Activated naive CD4-positive, alpha-beta T cell treated with anti-CD3 and anti-CD28 coated beads, Interleukin-2, amount 50 U/mL, for 16 hours (primary cell): ENCODE results near the gene PTPRG.

Experiments
- DNase-seq: peaks from one replicate; pipeline ENCODE4 v3.0.0-alpha.2; 2020

The PTPRG gene

DNA sequence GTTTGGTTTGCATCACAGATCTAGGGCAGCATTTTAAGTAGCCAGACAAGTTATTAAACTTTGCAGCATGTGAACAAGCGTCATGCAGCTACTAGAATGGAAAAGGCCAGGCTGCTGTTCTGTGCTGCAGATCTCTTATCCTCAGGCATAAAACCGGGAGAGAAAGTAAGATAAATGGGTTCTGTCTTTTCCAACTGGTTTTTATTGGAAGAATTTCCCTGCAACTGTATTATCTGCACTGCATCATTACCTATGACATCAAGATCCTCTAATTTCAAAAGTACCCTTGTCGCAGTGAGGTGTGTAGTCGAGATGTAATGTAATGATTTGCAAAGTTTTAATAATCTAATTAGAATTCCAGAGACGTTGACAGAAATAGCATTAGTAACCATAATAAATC, 571.6 kb downstream of the PTPRG start:
- no peak for DNase-seq

DNA sequence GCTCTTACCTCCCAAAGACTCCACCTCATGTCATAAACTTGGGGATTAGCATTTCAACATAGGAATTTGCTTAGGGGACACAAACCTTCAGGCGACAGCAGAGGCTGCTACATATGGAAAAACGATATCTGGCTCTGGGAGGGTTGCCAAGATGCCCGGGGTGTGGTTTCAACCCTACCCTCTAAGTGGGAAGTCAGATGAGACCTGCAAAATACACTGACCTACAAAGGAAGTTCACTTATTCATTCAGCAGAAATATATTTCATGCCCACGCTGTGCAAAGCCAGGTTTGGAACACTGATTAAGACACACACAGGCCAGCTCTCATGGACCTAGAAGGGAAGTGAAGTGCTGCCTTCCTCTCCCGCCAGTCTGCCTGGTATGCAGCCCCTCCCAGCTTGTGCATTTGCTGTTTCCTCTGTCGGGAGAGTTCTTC, 572.7 kb downstream of the PTPRG start:
- DNase-seq: no peak

DNA sequence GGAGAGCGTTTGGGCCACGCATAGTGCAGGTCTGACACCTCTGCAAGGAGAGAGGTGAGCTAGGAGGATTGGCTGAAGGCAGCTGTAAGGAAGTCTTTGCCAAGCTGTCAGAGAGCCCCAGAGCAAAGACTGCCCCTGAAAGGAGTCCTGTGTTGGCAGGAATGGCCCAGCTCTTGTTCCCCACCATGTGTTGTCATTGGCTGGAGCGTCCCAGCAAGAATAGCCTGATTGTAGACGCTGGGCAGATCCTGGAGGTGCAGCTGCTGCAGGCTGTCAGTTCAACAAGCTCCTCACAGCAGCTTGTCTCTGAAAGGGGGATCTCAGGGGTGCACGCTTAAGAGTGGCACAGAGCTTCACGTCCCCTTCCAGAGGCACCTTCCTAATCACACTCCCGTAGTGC, 574.4 kb downstream of the PTPRG start:
- DNase-seq: no peak

DNA sequence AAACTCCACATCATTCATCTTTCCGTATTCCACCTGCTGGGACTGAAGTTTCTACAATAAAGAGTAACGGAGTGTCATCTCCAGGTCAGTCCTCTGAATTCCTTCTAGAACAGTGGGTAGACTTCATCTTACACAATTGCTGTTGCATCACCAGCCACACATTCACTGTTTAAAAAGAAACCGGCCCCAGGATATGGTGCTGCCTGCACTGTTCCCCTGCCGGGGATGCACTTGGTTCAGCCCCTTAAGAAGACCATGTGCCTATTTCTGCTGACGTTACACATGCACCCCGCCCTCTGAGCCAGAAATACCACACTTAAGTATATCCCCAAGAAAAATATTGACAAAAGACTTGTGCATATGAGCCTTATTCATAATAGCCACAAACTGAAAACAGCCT, 578.6 kb downstream of the PTPRG start:
- no peak for DNase-seq

DNA sequence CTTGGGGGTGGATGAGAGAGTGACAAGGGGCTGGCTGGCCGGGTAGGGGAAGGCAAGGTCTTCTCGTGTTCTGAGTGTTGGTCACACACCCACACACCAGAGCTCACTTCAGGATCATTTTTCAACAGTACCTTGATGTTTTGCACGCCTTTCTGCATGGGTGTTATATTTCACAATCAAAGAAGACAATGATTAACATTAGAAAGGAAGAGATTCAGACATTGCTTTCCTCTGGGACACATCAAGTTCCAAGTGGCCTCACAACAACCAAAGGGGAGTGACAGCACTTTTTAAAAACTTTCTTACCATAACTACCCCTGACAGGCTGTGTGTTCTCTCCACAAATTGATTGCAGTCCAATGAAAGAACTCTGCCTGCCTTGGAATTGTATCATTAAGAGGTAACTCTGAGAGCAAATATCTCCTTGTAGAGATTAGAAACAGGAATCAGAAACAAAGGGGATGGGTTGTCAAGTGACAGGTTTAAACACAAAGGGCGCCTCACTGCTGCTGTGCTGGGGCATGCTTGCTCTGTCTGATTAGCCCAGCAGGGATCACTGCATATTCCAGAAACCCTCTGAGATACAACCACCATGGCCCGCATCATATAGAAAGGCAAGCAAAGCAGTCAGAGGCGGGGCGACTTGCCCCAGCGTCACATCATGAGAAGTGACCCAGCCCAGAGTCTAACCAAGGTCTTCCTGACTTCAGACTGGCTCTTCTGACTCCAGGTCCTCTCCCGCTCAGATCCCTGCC, 581.1 kb downstream of the PTPRG start:
- no peak for DNase-seq

DNA sequence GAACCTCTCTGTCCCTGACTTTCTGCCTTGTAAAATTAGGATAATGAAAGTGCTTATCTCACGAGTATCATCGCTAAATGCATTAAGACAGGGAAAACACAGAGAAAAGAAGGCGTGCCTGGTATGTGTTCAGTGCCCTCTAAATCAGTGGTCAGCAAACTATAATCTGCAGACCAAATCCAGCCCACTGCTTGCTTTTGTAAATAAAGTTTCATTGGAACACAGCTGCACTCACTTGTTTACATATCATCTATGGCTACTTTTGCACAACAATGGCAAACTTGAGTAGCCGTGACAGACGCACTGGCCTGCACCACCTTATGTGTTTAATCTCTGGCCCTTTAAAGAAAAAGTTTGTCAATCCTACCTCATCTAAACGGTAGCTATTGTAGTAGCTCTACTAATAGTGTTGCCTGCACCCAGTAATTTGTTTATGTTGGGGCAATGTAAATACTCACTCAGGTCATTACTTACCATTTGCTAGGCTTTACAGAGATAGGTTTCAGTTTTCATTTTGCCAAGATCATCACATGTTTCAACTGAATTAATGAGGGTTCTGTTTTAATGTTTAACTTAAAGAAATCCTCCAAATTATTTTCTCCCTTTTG, 582.6 kb downstream of the PTPRG start:
- DNase-seq: no peak

DNA sequence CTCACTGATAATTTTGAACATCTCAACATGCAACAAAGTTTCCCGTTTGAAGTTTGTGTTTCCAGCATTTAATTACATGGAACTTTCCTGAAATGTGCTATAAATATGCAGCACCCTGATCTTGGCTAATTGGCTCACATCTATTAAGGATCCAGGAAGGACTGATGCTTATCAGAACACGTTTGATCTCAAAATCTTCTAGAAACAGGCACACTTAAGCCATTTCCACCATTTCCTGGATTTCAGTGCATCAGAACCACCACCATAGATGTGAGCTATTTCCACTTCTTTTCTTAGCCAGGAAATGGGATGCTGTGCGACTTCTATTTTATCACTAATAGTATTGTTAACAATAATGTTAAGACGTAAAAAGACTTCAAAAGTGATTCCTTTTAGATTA, 583.1 kb downstream of the PTPRG start:
- DNase-seq: no peak

DNA sequence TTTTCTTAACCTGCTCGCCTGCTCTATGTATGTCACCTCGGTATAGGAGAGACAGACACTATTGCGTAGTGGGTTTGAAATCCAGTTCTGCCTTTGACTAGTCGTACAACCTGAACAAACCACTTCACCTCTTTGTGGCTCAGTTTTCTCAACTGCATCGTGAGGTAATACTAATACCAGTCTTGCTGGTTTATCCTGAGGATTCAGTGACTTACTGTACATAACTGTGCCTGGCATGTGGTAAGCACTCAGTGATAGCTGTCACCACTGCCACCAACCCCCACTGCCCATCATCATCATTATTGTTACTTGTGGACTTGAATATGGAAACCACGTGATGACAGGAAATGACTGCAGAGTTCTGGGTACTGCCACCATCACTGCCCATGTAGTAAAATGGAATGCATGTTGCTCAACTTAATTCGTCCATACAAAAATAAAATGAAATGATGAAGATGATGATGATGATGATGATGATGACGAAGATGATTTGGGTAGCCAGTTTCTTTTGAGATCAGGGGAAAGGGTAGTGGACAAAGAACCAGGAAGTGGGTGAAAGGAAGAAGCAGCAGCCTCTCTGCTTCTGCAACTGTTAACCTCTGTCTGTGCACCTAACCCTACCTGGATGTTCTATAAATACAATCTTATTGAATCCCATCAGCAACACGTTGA, 583.9 kb downstream of the PTPRG start:
- no peak for DNase-seq

DNA sequence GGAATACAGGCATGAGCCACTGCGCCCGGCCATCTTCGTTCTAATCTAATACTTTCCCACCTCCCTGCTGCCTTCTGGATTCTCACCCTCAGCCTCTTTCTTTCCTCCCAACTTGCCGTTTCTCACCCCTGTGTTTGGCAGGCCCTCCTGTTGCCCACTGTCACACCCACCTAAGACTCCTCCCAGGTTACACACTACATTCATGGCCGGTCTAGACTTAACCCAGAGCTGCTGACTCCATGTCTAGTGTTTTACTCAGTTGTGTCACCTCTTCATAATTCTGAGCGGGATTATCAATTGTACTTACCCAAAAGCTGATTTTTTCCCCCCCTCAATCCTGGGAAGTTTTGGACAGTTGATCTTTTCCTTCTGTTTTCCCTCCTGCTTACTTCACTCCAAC, 588.2 kb downstream of the PTPRG start:
- no peak for DNase-seq

DNA sequence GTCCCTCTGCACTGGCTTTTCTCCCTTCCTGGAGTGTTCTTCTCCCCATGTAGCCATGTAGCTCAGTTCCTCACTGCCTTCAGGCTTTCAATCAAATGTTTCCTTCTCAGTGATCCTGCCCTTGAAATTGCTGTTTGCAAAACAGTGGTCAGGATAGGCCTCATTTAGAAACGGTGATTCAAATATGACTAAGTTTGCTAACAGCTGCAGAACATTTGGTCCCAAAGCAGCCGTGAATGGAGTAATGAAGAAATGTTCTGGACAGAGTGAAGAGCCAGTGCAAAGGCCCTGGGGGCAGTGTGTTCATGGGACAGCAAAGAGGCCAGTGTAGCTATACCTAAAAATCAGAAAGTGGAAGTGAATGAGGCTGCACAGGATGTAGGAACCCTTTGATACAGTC, 588.6 kb downstream of the PTPRG start:
- DNase-seq: no peak

DNA sequence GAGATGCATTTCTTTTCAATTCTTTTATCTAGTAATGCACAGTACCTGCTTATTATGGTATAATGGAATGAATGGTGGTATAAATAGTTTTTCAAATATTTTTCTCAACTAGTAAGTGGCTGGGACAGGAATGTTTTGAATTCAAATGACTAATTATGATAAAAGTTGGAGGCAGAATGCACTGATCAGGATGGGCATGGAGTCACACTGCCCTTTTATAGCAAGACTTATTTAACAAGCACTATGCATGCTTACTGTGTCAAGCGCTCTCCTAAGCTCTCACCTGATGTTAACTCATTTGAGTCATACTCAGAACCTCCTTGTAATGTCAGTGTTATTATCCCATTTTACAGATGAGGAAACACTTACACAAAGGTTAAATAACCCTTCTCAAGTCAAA, 590.2 kb downstream of the PTPRG start:
- no peak for DNase-seq

DNA sequence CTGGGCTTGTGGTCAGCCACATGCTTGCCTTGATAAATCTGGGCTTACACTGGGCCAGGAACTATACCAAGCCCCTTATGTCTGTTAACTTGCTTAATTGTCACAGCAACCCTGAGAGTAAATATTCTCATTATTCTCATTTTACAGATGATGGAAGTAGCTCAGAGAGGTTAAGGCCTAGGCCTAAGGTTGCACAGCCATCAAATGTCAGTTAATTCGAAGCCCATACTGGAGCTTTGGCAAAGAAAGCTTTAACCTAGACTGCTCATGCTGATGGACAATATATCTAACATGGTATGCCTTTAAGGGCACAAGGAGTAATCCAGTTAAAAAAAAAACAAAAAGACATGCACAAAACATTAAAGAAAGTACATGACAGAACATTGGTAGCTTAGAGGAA, 591.9 kb downstream of the PTPRG start:
- DNase-seq: no peak

DNA sequence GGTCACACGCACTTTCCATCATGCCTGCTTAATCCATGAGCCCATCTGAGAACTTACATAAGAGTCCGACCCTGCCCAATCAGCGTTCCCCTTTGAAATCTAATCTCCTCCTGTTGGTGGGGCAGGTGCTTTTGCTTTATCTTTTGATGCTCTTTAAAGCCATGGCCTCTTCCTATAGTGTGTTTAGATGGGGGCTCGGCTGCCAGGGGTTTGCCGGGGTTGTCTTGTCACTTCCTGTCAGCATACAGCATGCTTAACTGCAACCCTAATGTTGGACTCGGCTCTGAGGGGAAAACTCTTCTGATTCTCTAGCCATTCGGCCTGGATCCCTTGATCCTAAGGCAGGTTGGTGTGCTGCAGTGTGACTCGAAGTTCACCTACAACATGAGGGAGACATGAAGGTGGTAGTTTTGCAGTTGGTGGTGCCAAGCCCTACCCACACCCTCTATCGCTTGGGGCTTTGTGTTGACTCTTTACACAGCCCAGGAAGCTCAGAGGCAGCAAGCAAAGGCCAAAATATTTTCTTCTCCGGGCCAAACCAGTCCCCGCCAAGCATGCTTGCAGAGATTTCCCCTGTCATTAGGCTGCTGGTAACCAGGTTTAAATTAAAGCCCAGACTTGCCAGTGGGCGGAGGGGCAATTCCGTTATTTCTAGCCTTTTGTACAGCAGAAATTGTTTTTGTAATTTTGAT, 593.2 kb downstream of the PTPRG start:
- no peak for DNase-seq

DNA sequence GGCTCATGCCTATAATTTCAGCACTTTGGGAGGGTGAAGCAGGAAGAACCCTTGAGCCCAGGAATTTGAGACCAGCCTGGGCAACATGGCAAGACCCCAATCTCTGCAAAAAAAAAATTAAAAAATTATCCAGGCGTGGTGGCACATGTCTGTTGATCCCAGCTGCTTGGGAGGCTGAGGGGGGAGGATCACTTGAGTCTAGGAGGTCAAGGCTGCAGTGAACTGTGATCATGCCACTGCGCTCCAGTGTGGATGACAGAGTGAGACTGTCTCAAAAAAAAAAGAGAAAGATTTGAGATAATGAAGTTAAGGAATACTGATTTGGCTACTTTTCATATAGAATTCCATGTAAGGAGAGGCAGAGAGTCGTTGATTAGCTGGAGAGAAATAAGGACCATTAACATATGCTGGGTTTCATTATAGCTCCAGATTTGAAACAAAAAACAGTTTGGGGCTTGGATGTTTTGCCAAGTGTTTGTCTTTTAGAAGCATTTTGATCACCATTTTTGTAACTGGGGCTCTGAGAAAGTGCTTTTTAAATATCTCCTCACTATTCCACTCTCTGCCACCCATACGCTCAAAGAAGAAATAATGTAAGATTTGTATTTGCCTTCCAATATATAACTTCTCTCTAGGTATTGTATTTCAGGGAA, 597.8 kb downstream of the PTPRG start:
- no peak for DNase-seq

DNA sequence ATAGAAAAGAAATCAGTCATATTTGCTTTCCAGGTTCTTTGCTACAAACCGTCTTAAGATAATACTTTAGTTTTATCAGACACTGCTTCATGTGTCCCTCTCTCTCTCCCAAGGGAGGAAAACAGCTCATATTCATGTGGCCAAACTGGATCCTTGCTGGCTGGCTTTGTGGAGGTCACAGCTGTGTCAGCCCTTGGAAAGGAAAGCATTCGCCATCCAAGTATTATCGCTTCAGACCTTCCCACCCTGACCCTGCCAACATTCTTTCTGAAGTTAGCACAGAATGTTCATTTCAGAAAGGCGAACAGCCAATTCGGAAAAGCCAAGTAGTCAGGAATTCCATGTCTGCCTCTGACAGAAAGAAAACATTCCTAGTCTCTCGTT, 598.3 kb downstream of the PTPRG start:
- DNase-seq: no peak

DNA sequence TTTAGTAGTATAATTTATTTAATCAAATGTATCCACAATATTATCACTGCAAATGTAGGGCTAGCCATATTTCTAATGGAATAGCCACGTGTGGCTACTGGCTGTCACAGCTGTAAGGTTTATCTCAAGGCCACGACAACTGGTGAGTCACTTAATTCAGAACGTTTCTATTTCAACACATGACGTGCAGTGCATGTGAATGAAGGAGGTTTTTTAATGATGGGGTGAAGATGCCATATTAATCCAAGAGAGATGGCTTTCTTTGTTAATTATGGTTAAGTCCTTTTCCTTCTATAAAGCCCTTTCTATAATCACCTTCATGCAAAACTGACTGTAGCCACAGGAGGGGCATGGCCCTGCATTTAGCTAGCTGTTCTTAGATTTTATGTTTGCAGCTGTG, 600.0 kb downstream of the PTPRG start:
- DNase-seq: no peak

DNA sequence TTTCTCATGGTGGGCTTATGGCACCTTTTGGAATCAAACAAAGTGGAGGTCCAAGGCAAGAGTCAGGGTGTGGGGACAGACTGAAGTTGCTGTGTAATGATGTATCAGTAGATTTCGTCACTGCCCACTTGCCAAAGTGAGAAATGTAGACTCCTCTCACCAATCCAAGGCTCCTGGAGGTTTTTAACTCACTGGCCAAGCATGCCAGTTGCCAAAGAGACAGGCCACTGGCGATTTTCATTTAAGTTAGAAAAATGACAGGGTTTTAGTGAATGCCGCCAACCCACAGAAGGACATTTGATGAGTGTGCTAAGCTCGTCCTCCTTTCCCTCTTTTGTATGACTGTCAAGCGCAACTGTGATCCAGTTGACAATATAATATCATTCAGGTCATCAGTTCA, 602.8 kb downstream of the PTPRG start:
- no peak for DNase-seq

DNA sequence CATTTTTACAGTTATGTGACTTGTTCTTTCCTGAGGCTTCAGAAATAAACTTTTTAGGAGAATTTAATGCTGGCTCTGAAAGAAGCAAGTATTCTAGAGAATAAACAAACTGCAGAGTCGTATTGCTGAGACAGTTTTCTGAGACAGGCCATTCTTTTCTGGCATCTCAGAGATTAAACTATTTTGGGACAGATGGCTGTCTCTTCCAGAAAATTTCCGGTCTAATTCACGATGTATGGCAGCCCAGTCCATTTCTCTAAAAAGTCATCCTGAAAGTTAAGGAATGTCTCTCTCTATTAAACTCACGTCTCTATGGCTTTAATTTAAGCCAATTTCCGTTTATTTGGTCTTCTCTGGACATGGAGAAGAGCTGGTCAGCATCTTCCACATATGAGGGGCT, 603.4 kb downstream of the PTPRG start:
- DNase-seq: no peak

DNA sequence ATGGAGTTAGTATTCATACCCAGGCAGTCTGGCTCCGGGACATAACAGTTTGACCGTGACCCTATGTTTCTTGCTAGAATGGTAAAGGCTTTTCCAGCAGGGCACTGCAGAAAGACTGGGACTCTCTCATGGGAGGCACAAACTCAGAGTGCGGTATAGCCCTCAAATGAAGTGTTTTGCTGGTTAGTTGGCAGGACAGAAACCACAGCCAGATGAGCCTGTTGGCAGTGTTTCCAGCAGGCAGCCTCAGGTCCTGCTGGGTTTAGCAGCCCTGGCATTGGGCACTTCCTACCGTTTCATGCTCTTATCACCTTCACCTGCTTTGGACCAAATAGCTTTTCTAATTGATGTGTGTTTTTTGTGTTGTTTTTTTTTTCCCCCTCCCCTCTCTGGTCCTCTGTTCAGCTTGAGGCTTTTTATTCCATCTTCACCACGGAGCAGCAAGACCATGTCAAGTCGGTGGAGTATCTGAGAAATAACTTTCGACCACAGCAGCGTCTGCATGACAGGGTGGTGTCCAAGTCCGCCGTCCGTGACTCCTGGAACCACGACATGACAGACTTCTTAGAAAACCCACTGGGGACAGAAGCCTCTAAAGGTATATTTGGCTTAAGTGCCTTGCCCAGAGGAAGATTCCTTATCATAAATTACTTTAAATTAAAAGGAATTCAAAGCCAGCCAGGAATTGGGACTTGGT, 606.3 kb downstream of the PTPRG start:
- no peak for DNase-seq

DNA sequence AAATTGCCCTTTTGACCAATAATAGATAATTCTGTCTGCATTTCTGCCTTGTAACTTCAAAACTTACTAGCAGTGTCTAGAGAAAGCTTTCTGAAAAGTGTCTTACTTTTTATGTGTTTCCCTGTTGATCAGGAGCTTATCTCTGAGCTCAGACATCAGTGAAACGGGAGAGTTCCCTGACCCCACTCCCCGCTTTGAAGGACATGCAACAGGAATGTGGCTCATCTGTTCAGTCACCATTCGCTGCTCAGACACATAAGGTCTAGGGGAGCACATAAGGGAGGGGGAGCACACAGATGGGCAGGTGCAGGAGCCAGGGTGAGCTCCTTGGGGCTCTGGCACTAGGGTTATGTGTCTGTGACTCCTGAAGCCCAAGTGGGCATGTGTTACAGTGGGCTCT, 607.0 kb downstream of the PTPRG start:
- no peak for DNase-seq

DNA sequence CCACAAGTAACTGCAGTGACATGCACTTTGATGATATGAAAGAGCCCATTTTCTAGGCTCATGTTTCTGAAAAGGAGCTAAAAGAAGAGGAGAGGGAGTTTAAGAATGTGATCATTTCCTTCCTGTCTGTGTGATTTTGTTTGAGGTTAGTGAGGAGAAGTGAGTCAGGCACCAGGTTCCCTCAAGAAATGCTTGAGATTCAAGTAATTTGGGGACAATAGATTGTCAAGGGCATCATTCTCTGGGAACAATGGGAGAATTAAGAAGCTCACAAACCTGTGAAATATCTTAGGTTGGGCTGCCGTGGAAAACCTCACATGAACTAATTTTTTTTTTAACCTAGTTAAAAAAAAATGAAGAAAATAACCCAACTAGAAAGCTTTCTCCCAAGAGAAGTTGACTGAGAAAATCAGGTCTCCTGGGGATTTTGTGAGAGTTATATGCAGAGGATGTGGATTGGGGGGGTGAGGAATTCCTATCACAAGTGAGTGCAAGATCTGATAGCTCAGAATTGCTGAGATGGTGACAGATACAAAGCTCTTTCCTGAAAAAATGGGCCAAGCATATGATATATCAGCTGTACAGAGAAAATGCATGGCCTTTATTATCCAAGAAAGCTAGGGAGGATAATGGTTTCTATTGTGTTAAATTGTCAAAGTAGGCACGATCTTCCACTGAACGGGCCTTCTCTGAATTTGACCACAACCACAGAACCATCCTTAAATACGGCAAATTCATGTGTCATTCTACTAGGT, 608.7 kb downstream of the PTPRG start:
- DNase-seq: no peak

DNA sequence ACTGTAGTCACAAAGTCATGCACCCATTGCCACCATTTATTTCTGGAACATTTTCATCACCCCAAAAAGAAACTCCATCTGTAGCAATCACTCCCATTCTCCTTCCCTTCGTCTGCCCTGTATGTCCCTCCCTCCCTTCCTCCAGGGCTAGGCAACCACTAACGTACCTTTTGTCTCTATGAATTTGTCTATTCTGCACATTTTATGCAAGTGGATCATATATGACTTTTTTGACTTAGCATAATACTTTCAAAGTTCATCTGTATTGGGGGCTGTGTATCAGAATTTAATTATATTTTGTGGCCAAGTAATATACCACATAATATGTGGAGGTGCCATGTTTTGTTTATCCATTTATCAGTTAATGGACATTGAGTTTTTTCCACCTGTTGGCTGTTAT, 610.4 kb downstream of the PTPRG start:
- no peak for DNase-seq
